Measurements from ENCODE around the gene RALB.

RALB gene, protein sequence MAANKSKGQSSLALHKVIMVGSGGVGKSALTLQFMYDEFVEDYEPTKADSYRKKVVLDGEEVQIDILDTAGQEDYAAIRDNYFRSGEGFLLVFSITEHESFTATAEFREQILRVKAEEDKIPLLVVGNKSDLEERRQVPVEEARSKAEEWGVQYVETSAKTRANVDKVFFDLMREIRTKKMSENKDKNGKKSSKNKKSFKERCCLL

DNA sequence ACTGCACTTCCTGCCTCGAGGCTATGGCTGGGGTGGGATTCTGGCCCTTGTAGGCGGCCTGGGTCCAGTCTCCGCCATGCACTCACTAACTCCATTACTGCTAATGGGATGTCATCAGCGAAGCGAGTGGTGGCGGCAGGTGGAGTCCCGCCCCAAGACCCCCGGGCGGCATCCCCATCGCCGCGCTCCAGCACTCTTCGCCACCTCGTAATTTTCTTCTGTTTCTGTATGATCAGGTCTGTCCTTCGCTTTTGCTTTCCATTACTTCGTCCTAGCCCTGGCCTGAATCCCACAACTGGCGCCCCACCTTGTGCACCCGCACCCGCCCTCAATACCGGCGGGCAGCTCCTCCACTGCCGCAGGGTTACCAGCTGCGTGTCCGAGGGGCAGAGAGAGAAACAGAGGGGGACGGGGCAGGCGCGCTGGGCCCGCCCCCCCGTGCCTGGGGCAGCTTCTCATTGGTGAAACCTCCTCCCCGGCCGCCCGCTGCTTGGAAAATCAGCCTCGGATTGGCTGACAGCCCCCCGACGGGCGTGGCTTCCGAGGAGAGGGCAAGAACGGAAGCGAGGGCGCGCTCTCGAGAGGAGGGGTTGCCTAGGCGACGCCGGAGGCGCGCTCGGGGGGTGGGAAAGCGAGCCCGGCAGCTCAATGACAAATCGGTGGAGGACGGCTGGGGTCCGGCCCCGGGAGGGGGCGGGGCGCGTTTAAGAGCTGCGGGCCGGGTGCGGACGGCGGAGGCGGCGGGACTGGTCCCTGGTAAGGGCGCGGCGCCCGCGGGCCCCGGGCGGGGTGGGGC is at the start of gene RALB:
Gene RALB, plus strand, starts transcription at position 628 of the 796 bp plus-strand sequence. CDS start 25,813 bp downstream, outside the sequence.
- peak; percentile 99 to 100 (median 100) for DNase-seq

DNA sequence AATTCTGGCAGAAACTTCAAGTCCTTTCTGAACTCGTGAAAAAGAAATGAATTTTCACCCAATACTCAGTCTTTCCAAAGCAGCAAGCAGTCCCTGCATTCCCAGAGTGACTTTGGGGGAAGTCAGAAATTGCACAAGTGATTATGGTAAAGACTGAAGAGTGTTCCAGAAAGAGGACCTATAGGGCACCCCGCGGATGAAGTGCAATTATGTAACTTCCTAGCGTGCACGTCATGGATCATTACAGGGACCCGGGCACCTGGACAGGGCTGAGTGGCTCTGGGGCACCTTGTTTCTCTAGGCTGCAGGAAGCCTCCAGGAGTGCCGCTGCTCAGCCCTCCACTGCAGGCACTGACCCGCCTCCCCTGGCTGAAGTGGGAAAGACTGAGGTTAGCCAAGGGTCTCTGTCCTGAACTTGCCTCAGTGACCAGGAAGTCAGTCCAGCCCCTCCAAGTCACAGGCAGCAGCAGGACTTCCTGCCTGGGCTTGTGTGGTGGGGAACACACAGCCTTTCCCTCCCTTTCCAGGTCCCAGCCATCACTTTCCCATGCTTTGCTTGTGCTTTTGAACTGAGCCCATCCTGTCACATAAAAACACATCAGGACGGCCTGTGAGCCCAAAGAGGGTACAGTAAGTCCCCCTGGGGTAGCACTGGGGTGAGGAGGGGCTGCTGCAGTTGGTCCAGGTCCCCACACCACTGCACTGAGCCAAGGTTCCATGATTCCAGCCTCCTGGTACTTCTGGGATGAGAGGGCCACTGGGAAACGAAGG is 49.2 kb upstream of the RALB start:
- peak; percentile 82 to 92 (median 86) for DNase-seq

DNA sequence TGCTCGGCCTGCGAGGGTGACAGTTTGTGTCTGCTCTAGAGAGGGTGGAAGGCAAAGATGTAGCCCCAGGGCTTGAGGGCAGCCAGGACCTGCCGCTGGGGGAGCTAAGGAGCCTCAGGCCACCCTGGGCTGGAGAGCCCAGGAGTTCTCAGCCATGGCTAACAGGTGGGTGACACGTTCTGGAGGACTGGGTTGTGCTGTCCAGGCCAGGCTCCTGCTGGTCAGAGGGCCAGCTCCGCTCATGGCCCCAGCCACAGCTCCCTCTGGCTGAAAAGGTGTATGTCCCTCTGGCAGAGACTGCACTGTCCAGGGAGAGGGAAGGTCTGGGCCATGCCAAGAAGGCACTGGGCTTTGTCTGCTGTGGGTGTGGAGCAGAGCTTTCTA is 48.6 kb upstream of the RALB start:
- DNase-seq, result no peak

DNA sequence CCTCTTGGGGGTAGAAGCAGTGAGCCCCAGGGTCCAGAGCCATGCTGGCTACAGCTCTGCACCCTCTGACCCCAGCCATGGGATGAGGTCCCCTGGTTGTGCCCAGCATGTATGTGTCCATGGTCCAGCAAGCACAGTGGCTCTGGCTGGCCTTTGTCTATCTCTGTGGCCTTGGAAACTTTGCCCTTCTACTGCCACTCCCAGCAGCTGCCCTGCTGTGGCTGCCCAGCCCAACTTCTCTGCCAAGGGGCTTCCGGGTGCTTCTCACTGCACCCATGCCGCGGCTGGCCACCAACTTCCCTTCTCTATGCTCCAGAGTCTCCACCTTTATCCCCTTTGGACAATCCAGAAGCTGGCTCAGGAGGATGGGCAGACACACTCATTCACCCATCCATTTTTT is 48.2 kb upstream of the RALB start:
- DNase-seq, result no peak

DNA sequence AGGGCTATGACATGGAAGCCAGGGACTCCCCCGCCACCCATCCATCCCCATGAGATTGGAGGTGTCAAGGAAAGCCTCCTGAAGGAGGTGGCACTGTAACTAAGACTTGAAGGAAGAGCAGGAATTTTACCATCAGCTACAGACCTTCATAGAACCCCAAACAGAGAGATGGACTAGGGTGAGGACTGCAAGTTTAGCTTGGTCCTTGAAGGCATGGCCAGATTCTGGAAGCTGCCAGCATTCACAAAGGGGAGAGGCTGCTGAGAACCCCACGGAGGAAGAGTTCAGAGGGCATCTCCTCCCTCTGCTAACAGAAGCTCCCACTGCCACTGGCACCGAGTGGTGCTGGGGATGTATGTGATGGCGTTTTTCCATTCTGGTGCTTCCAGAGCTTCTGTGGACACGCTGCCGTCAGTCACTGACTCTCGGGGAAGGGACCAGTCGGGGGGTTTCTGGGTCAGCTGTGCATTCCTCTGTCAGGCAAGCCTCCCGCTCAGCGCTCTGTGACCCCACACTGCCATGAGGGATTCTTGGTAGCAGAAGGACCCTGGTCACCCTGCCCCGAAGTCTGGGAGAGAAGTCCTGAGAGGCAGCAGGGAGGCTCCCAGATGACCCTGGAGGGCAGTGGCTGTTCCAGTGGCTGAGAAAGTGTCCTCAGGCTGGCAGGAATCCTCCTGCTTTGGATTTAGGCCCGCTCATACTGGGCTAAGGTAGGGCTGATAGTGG is 47.5 kb upstream of the RALB start:
- no peak for DNase-seq

DNA sequence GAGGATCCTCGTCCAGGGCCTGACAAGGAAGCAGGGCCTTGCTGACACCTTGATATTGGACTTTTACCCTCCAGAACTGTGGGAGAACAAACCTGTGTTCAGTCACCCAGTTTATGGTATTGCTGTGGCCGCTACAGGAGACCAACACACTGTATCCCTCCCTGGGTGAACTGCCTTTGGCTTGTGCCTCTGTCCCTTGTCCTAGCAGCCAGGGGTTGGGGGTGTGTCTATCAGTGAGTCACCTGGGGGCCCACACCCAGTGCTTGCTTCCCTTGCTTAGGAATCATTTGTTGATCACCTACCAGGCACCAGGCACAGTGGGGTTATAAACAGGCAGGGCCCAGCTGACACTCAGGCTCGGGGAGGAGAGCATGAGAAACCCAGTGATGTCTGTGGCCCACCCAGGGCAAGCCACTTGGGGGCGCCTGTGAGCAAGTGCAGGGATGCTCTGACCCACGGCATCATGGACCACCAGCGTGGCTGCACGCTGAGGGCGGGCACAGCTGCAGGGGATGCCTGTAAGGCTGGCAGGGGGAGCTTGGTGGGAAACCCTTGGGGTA is 46.5 kb upstream of the RALB start:
- peak in 1 of 3 donors; percentile 39 for DNase-seq

DNA sequence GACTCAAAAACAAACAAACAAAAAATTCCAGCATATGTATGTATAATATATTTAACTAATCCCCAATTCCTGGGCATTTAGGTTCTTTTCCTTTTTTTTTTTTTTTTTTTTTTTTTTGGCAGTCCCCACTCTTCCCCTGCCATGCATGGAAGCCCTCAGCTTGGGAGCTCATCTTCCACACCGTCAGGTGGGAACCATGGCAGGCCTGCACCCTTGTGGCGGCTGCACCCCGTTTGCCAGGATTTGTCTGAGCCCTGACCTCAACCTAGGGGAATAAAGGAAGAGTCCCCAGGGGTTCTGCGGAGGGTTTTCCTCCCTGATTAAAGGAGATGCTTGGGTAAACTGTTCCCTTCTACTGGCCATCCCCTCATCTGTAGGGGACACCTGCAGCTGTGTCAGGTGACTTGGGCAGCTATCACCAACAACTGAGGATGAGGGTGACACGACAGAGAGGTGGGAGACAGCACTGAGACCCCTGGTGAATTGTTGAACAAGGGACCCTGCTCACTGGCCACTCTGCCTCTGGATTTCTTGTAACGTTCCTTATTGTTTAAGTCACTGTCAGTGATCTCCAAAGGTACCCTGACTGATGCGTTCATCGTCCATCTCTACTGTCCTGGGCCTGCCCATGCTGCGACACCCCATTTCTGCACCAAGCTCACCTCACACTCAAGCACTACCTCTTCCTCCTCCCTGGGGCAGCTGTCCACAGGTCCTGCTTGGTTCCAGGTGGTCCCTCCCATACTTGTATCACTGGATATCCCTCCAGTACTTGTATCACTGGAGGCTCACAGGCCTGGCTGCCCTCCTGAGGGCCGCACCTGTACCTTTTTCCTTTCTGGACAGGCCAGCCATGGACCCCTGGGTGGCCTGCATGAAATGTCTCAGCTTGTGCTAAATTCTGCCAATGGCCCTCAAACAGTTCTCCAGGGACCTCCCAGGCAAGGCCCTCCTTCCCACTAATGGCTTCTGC is 44.0 kb upstream of the RALB start:
- DNase-seq, result no peak

DNA sequence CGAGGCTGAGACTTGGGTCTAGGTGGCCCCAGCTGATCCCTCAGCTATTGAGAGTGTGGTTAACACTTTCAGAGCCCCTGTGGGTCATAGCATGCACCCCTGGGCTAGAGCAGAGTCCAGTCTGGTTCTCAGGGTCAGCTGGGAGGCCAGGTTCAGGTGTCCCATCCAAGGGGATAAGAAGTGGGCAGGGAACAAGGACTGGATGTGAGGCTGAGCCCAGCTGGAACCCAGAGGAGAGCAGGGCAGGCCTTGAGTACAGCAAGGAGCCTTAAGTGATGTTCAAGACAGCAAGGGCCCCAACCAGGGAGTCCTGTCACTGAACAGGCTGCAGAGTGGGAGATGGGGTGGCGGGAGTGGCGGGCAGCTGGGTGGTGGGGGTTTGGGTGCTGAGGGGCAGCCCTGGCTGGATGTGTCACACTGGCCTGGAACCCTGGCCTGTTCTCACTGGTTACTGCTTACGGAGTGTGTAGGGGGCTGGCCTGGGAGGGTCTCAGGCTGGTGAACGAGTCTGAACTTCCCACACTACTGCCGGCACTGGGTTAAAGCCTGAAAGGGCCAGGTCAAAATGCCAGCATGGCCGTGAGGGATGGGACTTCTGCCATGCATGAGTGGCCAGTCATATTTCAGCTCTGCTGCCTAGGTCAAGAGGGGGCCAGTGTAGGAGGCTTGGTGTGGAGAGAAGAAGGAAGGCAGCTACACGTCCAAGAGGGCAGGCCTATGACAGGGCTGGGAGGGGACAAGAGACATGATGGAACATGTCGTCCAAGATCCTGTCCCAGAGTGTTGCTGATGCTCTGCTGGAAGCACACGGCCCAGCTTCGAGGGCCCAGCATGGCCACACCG is 43.0 kb upstream of the RALB start:
- DNase-seq, result no peak

DNA sequence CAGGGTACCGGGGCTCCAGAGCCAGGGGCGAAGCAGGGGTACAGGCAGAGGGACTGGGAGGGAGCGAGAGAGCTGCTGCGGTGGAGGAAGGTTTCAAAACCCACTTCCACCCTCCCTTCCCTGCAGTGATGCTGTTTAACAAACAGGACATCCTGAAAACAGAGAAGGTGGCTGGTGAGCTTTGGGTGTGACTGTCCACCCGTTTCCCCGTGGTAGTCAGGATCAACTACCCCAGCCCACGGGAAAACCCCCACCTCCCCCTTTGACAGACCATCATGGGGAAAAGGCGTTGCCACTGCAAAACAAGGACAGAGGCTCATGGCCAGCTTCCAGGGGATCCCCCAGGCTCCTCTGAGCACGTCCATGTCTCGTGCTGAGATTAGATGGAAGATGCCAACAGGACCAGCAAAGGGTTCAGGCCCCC is 42.4 kb upstream of the RALB start:
- DNase-seq, result peak; percentile 51 to 80 (median 72)

DNA sequence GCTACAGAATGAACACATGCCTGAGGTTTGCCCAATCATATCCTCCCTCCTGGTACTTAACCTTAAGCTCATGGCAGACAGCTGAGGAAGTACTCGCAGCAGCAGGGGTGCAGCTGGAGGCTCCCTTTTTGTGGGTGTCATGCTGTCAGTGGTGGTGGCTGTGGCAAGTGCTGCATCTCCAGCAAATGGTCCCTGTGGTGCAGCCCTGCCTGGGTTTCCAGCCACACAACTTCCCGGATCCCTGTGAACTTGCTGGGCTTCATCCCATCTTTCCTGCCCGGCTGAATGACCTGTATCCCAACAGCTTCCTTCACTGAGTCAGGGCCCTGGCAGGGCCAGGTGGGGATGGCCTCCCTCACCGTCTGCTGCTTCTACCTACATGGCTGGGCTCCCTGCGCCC is 34.5 kb upstream of the RALB start:
- DNase-seq, result no peak

DNA sequence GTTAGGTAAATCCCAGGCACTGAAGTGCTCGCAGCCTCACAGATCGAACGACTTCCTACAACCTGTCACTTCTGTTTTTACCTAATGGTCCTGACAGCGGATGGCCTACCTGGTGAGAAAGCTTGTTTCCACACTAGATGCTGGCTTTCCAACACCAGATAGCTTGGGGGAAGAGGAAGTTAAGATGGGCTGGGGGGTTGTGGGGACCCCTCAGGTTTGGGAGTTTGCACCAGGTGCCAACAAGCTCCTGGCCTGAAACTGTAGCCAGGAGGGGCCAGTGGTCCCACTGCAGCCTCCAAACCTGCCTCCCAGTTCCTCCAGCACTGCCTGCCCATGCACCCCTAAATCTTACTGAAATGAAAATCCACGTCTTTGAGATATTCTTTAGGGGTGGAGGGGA is 33.4 kb upstream of the RALB start:
- no peak for DNase-seq

DNA sequence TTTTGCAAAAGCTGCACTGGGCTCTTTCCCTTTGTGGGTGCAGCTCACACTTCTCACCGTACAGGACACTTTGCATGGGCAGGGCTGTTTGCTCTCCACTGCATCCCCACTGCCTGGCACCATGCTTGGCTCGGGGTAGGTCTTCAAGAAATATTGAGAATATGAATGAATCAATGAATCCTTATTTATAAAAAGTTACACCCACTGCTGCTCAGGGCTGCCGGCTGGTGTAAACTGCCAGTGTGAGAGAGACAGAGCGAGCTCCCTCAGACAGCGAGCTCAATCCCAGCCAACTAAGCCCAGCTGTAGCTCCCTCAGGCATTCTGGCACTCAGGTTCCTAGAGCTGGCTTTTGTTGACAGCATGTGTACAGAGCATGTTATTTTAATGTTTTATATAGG is 32.9 kb upstream of the RALB start:
- no peak for DNase-seq

DNA sequence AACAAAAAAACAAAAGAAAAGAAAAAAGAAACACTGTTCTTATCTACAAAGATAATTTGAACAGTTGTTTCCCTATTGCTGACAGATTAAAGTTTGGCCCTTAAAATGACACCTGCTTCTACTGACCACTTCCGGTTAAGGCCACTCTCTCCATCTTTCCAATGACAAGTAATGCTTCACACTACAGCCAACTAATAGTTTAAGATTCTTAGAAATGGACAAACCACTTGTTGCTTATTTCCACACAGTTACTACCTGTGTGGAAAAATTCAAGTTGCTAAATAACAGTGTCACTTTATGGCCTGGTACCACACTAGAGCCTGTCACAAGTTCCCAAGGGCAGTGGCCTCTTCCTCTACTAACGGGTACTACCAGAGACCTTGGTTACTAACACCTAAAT is 31.9 kb upstream of the RALB start:
- no peak for DNase-seq

DNA sequence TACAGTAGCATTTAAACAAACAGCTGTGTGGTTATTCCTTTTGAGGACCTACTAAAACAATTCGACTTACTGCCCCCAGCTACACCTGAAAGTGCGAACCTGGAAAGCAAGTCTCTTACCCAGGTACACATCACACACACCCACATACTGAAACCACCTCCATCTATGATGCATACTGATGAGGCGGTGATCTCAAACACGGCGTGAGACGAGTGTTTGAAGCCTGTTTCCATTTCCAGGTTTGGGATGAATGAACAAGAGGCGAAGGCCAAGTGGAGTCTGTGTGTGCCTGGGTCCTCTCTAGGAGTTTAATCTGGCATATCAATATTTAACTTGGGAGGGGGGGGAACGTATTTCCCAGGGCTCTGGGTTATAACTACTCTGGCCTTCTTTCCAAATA is 31.0 kb upstream of the RALB start:
- DNase-seq, result no peak

DNA sequence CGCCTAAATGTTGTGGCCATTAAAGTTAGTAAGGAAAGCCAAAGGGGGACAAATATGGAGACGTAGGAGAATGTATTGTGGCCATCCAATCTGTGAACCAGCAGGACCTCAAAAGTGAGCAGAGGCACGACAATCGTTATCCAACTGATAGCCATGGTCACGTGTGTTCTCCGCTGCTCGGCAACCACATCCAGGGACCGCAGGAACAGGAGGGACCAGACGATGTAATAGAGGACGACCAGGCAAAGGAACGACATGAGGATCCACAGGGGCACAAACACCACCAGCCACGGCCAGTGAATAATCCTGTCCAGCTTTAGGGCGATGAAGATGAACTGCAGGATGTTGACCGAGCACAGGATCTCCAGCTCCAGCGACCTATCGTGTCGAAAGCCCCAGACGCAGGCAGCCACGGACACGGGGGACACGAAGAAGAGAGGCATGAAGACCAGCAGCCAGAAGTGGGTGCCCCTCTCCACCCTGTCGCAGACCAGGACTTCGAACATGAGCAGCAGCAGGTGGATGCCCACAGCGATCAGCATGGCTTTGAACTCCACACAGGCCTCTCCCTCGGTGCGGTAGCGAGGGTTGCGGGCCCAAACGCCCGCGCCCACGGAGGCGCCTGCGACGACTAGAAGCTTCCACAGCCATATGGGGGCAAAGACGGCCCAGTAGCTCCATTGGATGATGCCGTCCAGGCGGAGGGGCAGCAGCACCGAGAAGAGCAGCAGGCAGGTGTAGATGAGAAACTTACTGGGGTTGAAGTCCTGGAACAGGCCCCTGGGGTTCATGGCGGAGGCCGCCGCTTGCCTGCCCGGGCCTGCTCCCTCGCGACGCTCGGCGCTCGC is 30.2 kb upstream of the RALB start:
- DNase-seq, result no peak

DNA sequence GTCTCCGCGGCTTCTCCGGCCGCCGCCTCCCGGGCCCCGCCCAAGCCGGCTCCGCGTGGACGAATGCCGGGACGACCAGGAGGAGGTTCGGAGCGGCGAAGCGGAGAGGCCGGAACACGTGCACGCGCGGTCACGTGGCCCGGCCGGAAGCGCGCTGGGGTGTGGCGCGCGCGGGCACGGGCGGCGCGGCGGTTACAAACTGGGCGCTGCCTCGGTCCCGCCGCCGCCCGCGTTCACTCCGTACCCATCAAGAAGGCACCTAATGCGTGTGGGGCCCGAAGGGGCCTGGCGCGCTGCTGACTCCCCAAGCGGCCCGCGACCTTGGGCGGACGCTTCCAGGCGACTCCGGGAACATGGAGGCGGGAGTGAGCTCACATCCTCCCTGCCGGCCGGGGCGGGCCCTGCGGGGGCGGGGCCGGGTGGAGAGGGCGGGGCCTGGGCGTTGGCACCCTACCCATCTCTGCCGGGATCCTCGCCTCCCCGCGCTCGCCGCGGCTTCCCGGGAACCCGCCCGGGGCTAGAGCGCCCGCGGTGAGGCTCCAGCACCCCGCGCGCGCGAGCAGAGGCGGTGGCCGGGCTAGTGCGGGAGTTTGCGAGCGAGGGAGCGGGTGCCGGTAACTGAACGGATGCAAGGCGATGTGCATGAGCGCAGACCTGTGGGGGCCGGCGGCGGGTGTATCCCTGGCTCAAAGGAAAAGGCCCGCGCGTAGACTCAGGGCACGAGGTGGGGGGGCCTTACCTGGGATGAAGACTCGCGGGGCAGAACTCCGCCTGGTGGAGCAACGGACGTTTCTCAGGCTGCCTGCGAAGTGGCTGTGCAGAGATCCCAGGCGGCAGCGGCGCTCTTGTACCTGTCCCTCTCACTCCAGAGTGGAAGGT is 29.4 kb upstream of the RALB start, which contains the start of gene TMEM185B:
Gene TMEM185B, minus strand, starts transcription at position 367 of the 879 bp plus-strand sequence. CDS start 424 bp downstream, outside the sequence.
- peak; percentile 93 to 98 (median 95) for DNase-seq

DNA sequence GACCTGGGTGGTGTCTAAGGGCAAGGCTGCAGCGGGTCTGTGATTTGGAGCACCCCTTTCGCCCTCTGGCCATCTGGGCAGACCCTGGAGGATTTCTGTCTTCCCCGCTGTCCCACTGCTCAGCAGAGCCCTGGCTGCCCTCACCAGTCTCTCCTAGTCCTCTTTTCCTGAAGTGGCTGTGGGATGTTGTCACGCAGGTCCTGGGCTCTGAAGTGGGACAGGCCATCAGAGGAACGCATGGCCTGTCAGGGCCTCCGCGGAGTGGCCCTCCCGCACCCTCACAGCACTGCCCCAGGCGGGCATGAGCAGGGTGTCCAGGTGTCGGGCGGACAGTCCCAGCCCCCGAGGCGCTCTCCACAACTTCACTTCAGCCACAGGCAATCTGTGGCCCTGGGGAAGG is 28.4 kb upstream of the RALB start:
- no peak for DNase-seq

Data from suppressor macrophage treated with lipopolysaccharide for 1 hour (primary cell).